ENCODE results near the gene CD93.
A peak's percentile ranks its signal among the peaks of the same experiment; 100 is the strongest.

Gene CD93

DNA sequence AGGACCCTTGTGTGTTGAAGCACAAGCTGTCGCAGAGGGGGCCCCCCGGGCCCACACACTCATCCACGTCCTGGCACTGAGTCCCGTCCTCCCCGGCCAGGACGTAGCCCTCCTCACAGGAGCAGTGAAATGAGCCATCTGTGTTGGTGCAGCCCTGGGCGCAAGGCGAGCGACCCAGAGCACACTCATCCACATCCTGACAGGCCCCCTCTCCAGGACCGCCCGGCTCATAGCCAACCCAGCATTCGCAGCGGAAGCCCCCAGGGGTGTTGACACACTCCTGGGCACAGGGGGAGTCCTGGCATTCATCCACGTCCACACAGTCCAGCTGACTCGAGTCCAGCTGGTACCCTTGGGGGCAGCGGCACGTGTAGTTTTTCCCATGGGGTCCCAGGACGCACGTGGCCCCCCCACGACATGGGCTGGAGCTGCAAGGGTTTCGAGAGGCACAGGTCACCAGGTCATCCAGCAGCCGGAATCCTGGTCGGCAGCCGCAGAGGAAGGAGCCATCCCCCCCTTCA lies 1.2 kb downstream of the CD93 start:
- H2AFZ ChIP-seq (ENCODE audit: low read depth, low read length): no peak overlapping the region
- no peak overlapping the region for H3K23ac ChIP-seq (ENCODE audit: low read length in 2 of 2)
- H2BK12ac ChIP-seq (ENCODE audit: low read length in 2 of 2): no peak overlapping the region
- H3K4me3 ChIP-seq (ENCODE audit: insufficient read depth in 1 of 2, low read depth in 1 of 2, low read length in 2 of 2): peak overlapping the region in 1 of 2 experiments; percentile 20
- H2BK120ac ChIP-seq (ENCODE audit: low read depth, low read length): no peak overlapping the region
- H4K8ac ChIP-seq (ENCODE audit: low read length): no peak overlapping the region
- H3K4me1 ChIP-seq (ENCODE audit: control insufficient read depth, insufficient read depth, low read depth, low read length): peaks cover 2% of the 10 kb centered on the region
- H2BK15ac ChIP-seq (ENCODE audit: low read depth, poor library complexity, severe bottlenecking): peak overlapping the region; percentile 65
- no peaks in the 10 kb centered on the region for H3K36me3 ChIP-seq (ENCODE audit: control insufficient read depth in 1 of 2, insufficient read depth in 2 of 2, low read depth in 1 of 2, low read length in 2 of 2)
- no peak overlapping the region for H2AK5ac ChIP-seq (ENCODE audit: low read length, severe bottlenecking)
- H4K91ac ChIP-seq (ENCODE audit: low read length): no peak overlapping the region
- DNase-seq: no peak
- H3K79me1 ChIP-seq (replicated peaks; ENCODE audit: low read length, poor library complexity, severe bottlenecking): no peaks in the 10 kb centered on the region
- H3K9me3 ChIP-seq (ENCODE audit: control insufficient read depth, low read length): no peaks in the 10 kb centered on the region
- H3K27me3 ChIP-seq (ENCODE audit: control insufficient read depth in 1 of 2, insufficient read depth in 1 of 2, low read length in 2 of 2): peaks cover 0 to 11% of the 10 kb centered on the region in 2 experiments
- no peak overlapping the region for H3K27ac ChIP-seq (ENCODE audit: low read length, poor library complexity, severe bottlenecking)
- H3K9ac ChIP-seq (ENCODE audit: low read length): no peak overlapping the region
- no peak overlapping the region for H3K4me2 ChIP-seq (ENCODE audit: low read length, poor library complexity, severe bottlenecking)
- peak overlapping the region in 1 of 2 experiments; percentile 48 for H3K18ac ChIP-seq (ENCODE audit: low read depth in 1 of 2, low read length in 2 of 2)
- no peak overlapping the region for H3K14ac ChIP-seq (ENCODE audit: low read length in 2 of 2)
- WGBS: 84% methylated on average over 24 of the region's 24 CpGs
- no peak overlapping the region for H2BK5ac ChIP-seq (ENCODE audit: low read depth, low read length, poor library complexity, severe bottlenecking)
- no peak overlapping the region for H3K4ac ChIP-seq (ENCODE audit: low read depth in 1 of 2, low read length in 2 of 2)

DNA sequence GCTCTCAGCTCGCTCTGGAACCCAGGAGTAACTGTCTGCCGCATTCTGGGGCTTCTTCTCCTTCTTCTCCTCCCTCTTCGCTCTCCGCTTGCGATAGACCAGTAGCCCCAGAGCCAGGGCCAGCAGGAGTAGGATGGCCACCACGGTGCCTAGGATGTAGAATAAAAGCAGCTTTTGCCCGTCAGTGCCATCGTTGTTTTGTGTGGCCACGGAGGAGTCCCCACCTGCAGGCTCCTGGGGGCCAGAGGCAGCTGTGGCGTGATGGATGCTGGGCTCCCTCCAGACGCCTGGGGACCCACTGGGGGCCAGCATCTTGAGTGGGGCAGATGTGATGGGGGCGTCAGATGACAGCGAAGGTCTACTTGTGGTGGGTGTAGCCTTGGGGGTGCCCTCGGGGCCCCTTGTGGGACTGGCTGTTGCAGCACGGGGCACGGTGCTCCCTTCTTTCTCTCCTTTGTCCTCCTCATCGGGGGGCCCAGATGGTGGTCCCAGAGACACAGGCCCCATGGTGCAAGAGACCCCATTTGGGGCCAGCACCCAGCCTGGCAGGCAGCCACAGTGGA lies 1.8 kb downstream of the CD93 start:
- no peak for DNase-seq
- Histone ChIP-seq H3K4ac (ENCODE audit: low read depth in 1 of 2, low read length in 2 of 2) (no peak overlapping the region), H4K8ac (ENCODE audit: low read length) (no peak overlapping the region), H3K27ac (ENCODE audit: low read length, poor library complexity, severe bottlenecking) (no peak overlapping the region), H3K27me3 (ENCODE audit: control insufficient read depth in 1 of 2, insufficient read depth in 1 of 2, low read length in 2 of 2) (peaks cover 2 to 11% of the 10 kb centered on the region in 2 experiments), H2BK5ac (ENCODE audit: low read depth, low read length, poor library complexity, severe bottlenecking) (no peak overlapping the region), H3K4me3 (ENCODE audit: insufficient read depth in 1 of 2, low read depth in 1 of 2, low read length in 2 of 2) (no peak overlapping the region), H2BK12ac (ENCODE audit: low read length in 2 of 2) (no peak overlapping the region), H3K18ac (ENCODE audit: low read depth in 1 of 2, low read length in 2 of 2) (no peak overlapping the region), H2AFZ (ENCODE audit: low read depth, low read length) (no peak overlapping the region), H2BK120ac (ENCODE audit: low read depth, low read length) (no peak overlapping the region), H3K79me1 (replicated peaks; ENCODE audit: low read length, poor library complexity, severe bottlenecking) (no peaks in the 10 kb centered on the region), H3K4me2 (ENCODE audit: low read length, poor library complexity, severe bottlenecking) (no peak overlapping the region), H3K9ac (ENCODE audit: low read length) (no peak overlapping the region), H3K4me1 (ENCODE audit: control insufficient read depth, insufficient read depth, low read depth, low read length) (peaks cover 2% of the 10 kb centered on the region), H3K14ac (ENCODE audit: low read length in 2 of 2) (no peak overlapping the region), H2BK15ac (ENCODE audit: low read depth, poor library complexity, severe bottlenecking) (no peak overlapping the region), H3K23ac (ENCODE audit: low read length in 2 of 2) (no peak overlapping the region), H2AK5ac (ENCODE audit: low read length, severe bottlenecking) (no peak overlapping the region), H3K36me3 (ENCODE audit: control insufficient read depth in 1 of 2, insufficient read depth in 2 of 2, low read depth in 1 of 2, low read length in 2 of 2) (no peaks in the 10 kb centered on the region), H4K91ac (ENCODE audit: low read length) (no peak overlapping the region), H3K9me3 (ENCODE audit: control insufficient read depth, low read length) (no peaks in the 10 kb centered on the region)
- WGBS: 92% methylated on average over 17 of the region's 17 CpGs

DNA sequence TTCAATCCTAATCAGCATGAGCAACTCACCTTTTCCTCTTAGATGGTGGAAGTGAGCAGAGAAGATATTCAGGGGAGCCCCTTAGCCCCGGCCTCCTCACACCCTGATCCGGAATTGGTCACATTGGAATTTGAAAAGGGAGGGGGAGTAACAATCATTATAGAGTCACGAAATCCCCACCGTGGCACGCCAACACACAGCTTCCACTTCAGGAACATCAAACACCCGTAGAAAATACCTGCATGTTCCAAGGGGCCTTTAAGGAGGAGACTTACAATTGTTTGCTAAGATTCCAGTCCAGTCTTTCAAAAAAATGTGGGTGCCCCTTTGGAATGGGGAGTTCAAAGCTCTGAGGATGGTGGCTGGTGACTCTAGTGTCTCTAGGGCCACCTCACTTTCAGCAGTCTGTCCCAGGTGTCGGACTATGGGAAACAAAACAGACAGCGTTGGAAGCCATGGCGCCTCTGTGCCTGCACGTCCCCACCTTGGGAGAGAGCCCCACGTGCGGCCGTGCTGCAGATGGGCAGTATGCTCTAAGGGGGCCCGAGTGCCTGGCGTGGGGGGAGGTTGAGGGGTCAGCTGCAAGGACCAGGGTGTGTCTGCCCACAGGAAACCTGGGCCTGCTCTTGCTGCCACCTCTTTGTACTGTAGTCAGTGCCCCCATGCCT lies 2.4 kb downstream of the CD93 start:
- Histone ChIP-seq H3K79me1 (replicated peaks; ENCODE audit: low read length, poor library complexity, severe bottlenecking) (no peaks in the 10 kb centered on the region), H3K4me3 (ENCODE audit: insufficient read depth in 1 of 2, low read depth in 1 of 2, low read length in 2 of 2) (no peak overlapping the region), H2BK12ac (ENCODE audit: low read length in 2 of 2) (no peak overlapping the region), H2BK5ac (ENCODE audit: low read depth, low read length, poor library complexity, severe bottlenecking) (no peak overlapping the region), H3K36me3 (ENCODE audit: control insufficient read depth in 1 of 2, insufficient read depth in 2 of 2, low read depth in 1 of 2, low read length in 2 of 2) (no peaks in the 10 kb centered on the region), H4K8ac (ENCODE audit: low read length) (no peak overlapping the region), H3K4me2 (ENCODE audit: low read length, poor library complexity, severe bottlenecking) (no peak overlapping the region), H3K27ac (ENCODE audit: low read length, poor library complexity, severe bottlenecking) (no peak overlapping the region), H2AFZ (ENCODE audit: low read depth, low read length) (no peak overlapping the region), H3K14ac (ENCODE audit: low read length in 2 of 2) (no peak overlapping the region), H2BK120ac (ENCODE audit: low read depth, low read length) (no peak overlapping the region), H3K4ac (ENCODE audit: low read depth in 1 of 2, low read length in 2 of 2) (no peak overlapping the region), H3K23ac (ENCODE audit: low read length in 2 of 2) (no peak overlapping the region), H3K4me1 (ENCODE audit: control insufficient read depth, insufficient read depth, low read depth, low read length) (peaks cover 2% of the 10 kb centered on the region), H3K9ac (ENCODE audit: low read length) (no peak overlapping the region), H3K27me3 (ENCODE audit: control insufficient read depth in 1 of 2, insufficient read depth in 1 of 2, low read length in 2 of 2) (peaks cover 9 to 11% of the 10 kb centered on the region in 2 experiments), H3K18ac (ENCODE audit: low read depth in 1 of 2, low read length in 2 of 2) (no peak overlapping the region), H2BK15ac (ENCODE audit: low read depth, poor library complexity, severe bottlenecking) (no peak overlapping the region), H3K9me3 (ENCODE audit: control insufficient read depth, low read length) (no peaks in the 10 kb centered on the region), H4K91ac (ENCODE audit: low read length) (no peak overlapping the region), H2AK5ac (ENCODE audit: low read length, severe bottlenecking) (no peak overlapping the region)
- no peak for DNase-seq
- 94% methylated on average over 8 of the region's 15 CpGs for WGBS

DNA sequence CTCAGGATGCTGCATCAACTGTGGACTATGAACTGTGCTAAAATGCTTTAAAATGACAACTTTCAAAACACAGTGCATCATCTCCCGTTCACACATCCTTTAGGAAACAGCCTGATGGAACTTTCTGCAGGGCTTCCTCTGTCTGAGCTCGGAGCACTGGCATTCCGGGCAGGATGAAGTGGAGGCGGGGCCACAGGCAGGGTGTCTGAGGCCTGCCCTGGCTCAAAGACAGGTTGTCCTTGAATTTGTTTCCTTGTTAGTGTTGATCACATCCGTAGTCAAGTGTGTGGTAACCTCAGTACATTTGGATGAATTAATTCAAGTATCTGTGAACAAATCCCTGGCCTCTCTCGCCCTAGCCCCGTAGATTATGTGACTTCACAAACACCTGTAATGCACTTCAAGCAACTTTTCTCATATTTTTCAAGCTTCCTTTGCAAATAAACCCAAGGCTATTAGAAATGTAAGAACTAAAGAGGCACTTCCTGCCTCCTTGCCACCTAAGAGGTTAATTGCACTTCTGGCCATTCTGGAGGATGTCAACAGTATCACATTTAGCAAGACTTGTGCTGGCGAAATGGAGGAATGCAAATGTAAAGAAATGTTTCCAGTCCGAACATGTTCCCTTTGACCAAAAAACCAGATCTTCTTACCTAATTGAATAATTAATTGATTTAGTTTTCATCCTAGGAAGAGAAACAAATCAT lies 3.1 kb downstream of the CD93 start:
- H3K79me1 ChIP-seq (replicated peaks; ENCODE audit: low read length, poor library complexity, severe bottlenecking): no peaks in the 10 kb centered on the region
- no peak overlapping the region for H3K4me2 ChIP-seq (ENCODE audit: low read length, poor library complexity, severe bottlenecking)
- no peaks in the 10 kb centered on the region for H3K9me3 ChIP-seq (ENCODE audit: control insufficient read depth, low read length)
- no peak overlapping the region for H2BK120ac ChIP-seq (ENCODE audit: low read depth, low read length)
- no peak overlapping the region for H3K4ac ChIP-seq (ENCODE audit: low read depth in 1 of 2, low read length in 2 of 2)
- no peak for DNase-seq
- H3K4me3 ChIP-seq (ENCODE audit: insufficient read depth in 1 of 2, low read depth in 1 of 2, low read length in 2 of 2): no peak overlapping the region
- H3K36me3 ChIP-seq (ENCODE audit: control insufficient read depth in 1 of 2, insufficient read depth in 2 of 2, low read depth in 1 of 2, low read length in 2 of 2): no peaks in the 10 kb centered on the region
- H3K23ac ChIP-seq (ENCODE audit: low read length in 2 of 2): no peak overlapping the region
- no peak overlapping the region for H3K14ac ChIP-seq (ENCODE audit: low read length in 2 of 2)
- H2AFZ ChIP-seq (ENCODE audit: low read depth, low read length): no peak overlapping the region
- H2AK5ac ChIP-seq (ENCODE audit: low read length, severe bottlenecking): no peak overlapping the region
- H3K9ac ChIP-seq (ENCODE audit: low read length): no peak overlapping the region
- H3K27ac ChIP-seq (ENCODE audit: low read length, poor library complexity, severe bottlenecking): no peak overlapping the region
- no peak overlapping the region for H2BK5ac ChIP-seq (ENCODE audit: low read depth, low read length, poor library complexity, severe bottlenecking)
- no peak overlapping the region for H3K18ac ChIP-seq (ENCODE audit: low read depth in 1 of 2, low read length in 2 of 2)
- WGBS: 40% methylated on average over 6 of the region's 9 CpGs
- H4K91ac ChIP-seq (ENCODE audit: low read length): no peak overlapping the region
- peaks cover 8 to 14% of the 10 kb centered on the region in 2 experiments for H3K27me3 ChIP-seq (ENCODE audit: control insufficient read depth in 1 of 2, insufficient read depth in 1 of 2, low read length in 2 of 2)
- peaks cover 2% of the 10 kb centered on the region for H3K4me1 ChIP-seq (ENCODE audit: control insufficient read depth, insufficient read depth, low read depth, low read length)
- H2BK12ac ChIP-seq (ENCODE audit: low read length in 2 of 2): no peak overlapping the region
- no peak overlapping the region for H2BK15ac ChIP-seq (ENCODE audit: low read depth, poor library complexity, severe bottlenecking)
- no peak overlapping the region for H4K8ac ChIP-seq (ENCODE audit: low read length)

All from mesenchymal stem cell (in vitro differentiated cells and primary cell).